Neural cell (in vitro differentiated cells): ENCODE data around the gene PDE8B. TPM values are rescaled to one million over a fixed set of nuclear protein-coding genes. Genes with fewer than 3 reads are reported as not detected.

Source experiments
- H2AFZ ChIP-seq: fragments of 200-600, 300-800 bp; sonication (generic), shearing (Covaris generic); 2 replicates; pipeline ENCODE4 v1.6.0; 2014; ENCODE audit warnings: low read depth, mild to moderate bottlenecking, antibody characterized with exemption, low read length, moderate library complexity
- H3F3A ChIP-seq: fragments of 200-600 bp; shearing (Covaris generic); 2 replicates; pipeline ENCODE4 v1.6.1; 2016; ENCODE audit warnings: mild to moderate bottlenecking, moderate library complexity, mixed read lengths, antibody characterized with exemption, low read length; ENCODE audit not compliant: insufficient read depth, poor library complexity, severe bottlenecking
- H3K27ac ChIP-seq: fragments of 200-600, 300-800 bp; sonication (generic), shearing (Covaris generic); 2 replicates; pipeline ENCODE4 v1.5.1; 2014; ENCODE audit warnings: mild to moderate bottlenecking, low read length, moderate library complexity
- H3K27me3 ChIP-seq: fragments of 300-800, 200-600 bp; sonication (generic), shearing (Covaris generic); 2 replicates; pipeline ENCODE4 v1.6.0; 2014; ENCODE audit warnings: mild to moderate bottlenecking, low read depth, low read length, moderate library complexity; ENCODE audit not compliant: insufficient read depth
- H3K36me3 ChIP-seq: fragments of 300-800, 200-600 bp; sonication (generic), shearing (Covaris generic); 2 replicates; pipeline ENCODE4 v1.5.1; 2014; ENCODE audit warnings: mild to moderate bottlenecking, antibody characterized with exemption, low read length, moderate library complexity; ENCODE audit not compliant: insufficient read depth
- H3K4me2 ChIP-seq: fragments of 300-800, 200-600 bp; sonication (generic), shearing (Covaris generic); 2 replicates; pipeline ENCODE4 v1.6.0; 2014; ENCODE audit warnings: mild to moderate bottlenecking, low read length
- H3K4me3 ChIP-seq: fragments of 300-800, 200-600 bp; sonication (generic), shearing (Covaris generic); 2 replicates; pipeline ENCODE4 v1.5.1; 2014; ENCODE audit warnings: mild to moderate bottlenecking, low read length, moderate library complexity
- H3K79me2 ChIP-seq: fragments of 200-600 bp; shearing (Covaris generic); replicated peaks from 2 replicates; pipeline ENCODE4 v1.6.0; 2014; ENCODE audit warnings: mild to moderate bottlenecking, low read length, moderate library complexity; ENCODE audit not compliant: insufficient read depth
- H3K9ac ChIP-seq: fragments of 300-800, 200-600 bp; sonication (generic), shearing (Covaris generic); 2 replicates; pipeline ENCODE4 v1.6.1; 2016; ENCODE audit warnings: mild to moderate bottlenecking, low read length, mixed read lengths
- H3K9me2 ChIP-seq: fragments of 200-600 bp; shearing (Covaris generic); 2 replicates; pipeline ENCODE4 v1.6.1; 2016; ENCODE audit warnings: mild to moderate bottlenecking, low read length, mixed read lengths; ENCODE audit not compliant: insufficient read depth
- H3K9me3 ChIP-seq: fragments of 200-600, 300-800 bp; sonication (generic), shearing (Covaris generic); 2 replicates; pipeline ENCODE4 v1.6.1; 2016; ENCODE audit warnings: mild to moderate bottlenecking, mixed run types, low read length, moderate library complexity, mixed read lengths
- H4K20me1 ChIP-seq: fragments of 200-600 bp; shearing (Covaris generic); 2 replicates; pipeline ENCODE4 v1.6.1; 2016; ENCODE audit warnings: mild to moderate bottlenecking, mixed run types; ENCODE audit not compliant: insufficient read depth
- CTCF ChIP-seq: fragments of 450-650 bp; IDR thresholded peaks from 2 replicates; pipeline ENCODE4 v1.5.1; 2014; ENCODE audit warnings: antibody characterized with exemption, mild to moderate bottlenecking, moderate library complexity; ENCODE audit not compliant: poor library complexity, severe bottlenecking
- EP300 ChIP-seq: fragments of 450-650 bp; conservative IDR thresholded peaks from 2 replicates; pipeline ENCODE4 v1.6.1; 2014; ENCODE audit warnings: antibody characterized with exemption, mild to moderate bottlenecking, moderate library complexity; ENCODE audit not compliant: poor library complexity, severe bottlenecking
- EZH2 ChIP-seq: fragments of 200-600, 300-800 bp; shearing (Covaris generic), sonication (generic); IDR thresholded peaks from 2 replicates; pipeline ENCODE4 v1.6.1; 2014; ENCODE audit warnings: antibody characterized with exemption, low read length, borderline replicate concordance, mild to moderate bottlenecking; ENCODE audit not compliant: insufficient read depth, poor library complexity, severe bottlenecking
- MXI1 ChIP-seq: fragments of 450-650 bp; conservative IDR thresholded peaks from 2 replicates; pipeline ENCODE4 v1.6.1; 2014; ENCODE audit warnings: antibody characterized with exemption, mild to moderate bottlenecking; ENCODE audit not compliant: poor library complexity, severe bottlenecking
- POLR2AphosphoS5 ChIP-seq: IDR thresholded peaks from 2 replicates; pipeline ENCODE4 v1.6.1; 2012
- RAD21 ChIP-seq: fragments of 450-650 bp; conservative IDR thresholded peaks from 2 replicates; pipeline ENCODE4 v1.6.1; 2014; ENCODE audit warnings: antibody characterized with exemption, mild to moderate bottlenecking, moderate library complexity
- SMC3 ChIP-seq: fragments of 450-650 bp; conservative IDR thresholded peaks from 2 replicates; pipeline ENCODE4 v1.6.1; 2014; ENCODE audit warnings: antibody characterized with exemption, mild to moderate bottlenecking, moderate library complexity; ENCODE audit not compliant: poor library complexity
- TAF1 ChIP-seq: IDR thresholded peaks from 2 replicates; pipeline ENCODE4 v1.6.1; 2012; ENCODE audit warnings: low read depth
- polyA plus RNA-seq: library from polyadenylated mRNA; depleted of rRNA; stranded (reverse); fragments of >200 nt; gene quantifications from 2 replicates; pipeline ENCODE4 v1.2.3, GENCODE V29; 2014
- TF ChIP-seq, protein P1 (sequence below): IDR thresholded peaks from 2 replicates; pipeline ENCODE4 v1.6.1; 2012; ENCODE audit warnings: borderline replicate concordance

The PDE8B gene
- polyA plus RNA-seq, 1 donor from 2014 or later = 0.22 TPM

DNA sequence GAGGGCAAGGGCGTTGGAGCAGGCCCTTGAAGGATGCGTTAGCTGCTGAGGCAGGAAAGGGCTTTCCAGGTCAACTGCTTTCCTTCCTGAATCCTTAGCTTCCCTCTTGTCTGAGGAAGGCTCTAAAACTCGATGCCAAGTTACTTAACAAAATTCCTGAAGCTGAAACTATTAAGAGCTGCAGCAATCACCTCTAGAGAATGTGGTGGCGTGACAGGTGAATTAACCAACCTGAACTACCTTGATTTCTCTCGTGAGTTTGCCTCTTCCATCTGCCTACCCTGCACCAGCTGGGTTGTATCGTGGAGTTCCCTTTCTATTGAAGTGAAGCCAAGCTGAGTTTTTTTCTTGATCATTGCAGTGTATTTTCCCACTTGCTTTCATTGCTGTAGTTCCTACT lies 96.1 kb downstream of the PDE8B start:
- H3F3A ChIP-seq = no peaks in the 10 kb centered on the region
- H3K36me3 ChIP-seq = no peaks in the 10 kb centered on the region
- H3K9ac ChIP-seq = no peak overlapping the region
- H4K20me1 ChIP-seq = no peaks in the 10 kb centered on the region
- no peaks in the 10 kb centered on the region for H3K79me2 ChIP-seq
- no peak overlapping the region for H3K4me3 ChIP-seq
- H3K9me3 ChIP-seq = no peaks in the 10 kb centered on the region
- H3K27ac ChIP-seq = no peak overlapping the region
- H3K9me2 ChIP-seq = no peaks in the 10 kb centered on the region
- H3K27me3 ChIP-seq = no peaks in the 10 kb centered on the region
- H2AFZ ChIP-seq = no peak overlapping the region
- TF ChIP-seq EZH2 (no peak), EP300 (no peak), RAD21 (no peak), CTCF (no peak), SMC3 (no peak), MXI1 (no peak), TAF1 (no peak), POLR2AphosphoS5 (no peak)
- TF ChIP-seq, protein P1, sequence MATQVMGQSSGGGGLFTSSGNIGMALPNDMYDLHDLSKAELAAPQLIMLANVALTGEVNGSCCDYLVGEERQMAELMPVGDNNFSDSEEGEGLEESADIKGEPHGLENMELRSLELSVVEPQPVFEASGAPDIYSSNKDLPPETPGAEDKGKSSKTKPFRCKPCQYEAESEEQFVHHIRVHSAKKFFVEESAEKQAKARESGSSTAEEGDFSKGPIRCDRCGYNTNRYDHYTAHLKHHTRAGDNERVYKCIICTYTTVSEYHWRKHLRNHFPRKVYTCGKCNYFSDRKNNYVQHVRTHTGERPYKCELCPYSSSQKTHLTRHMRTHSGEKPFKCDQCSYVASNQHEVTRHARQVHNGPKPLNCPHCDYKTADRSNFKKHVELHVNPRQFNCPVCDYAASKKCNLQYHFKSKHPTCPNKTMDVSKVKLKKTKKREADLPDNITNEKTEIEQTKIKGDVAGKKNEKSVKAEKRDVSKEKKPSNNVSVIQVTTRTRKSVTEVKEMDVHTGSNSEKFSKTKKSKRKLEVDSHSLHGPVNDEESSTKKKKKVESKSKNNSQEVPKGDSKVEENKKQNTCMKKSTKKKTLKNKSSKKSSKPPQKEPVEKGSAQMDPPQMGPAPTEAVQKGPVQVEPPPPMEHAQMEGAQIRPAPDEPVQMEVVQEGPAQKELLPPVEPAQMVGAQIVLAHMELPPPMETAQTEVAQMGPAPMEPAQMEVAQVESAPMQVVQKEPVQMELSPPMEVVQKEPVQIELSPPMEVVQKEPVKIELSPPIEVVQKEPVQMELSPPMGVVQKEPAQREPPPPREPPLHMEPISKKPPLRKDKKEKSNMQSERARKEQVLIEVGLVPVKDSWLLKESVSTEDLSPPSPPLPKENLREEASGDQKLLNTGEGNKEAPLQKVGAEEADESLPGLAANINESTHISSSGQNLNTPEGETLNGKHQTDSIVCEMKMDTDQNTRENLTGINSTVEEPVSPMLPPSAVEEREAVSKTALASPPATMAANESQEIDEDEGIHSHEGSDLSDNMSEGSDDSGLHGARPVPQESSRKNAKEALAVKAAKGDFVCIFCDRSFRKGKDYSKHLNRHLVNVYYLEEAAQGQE = no peak
- no peak overlapping the region for H3K4me2 ChIP-seq

GRCh38 chr5:77308154-77308960 lies 97.9 kb downstream of the PDE8B start:
- Histone ChIP-seq H2AFZ (no peak overlapping the region), H3K79me2 (no peaks in the 10 kb centered on the region), H3K36me3 (no peaks in the 10 kb centered on the region), H3K4me3 (no peak overlapping the region), H3K9me3 (no peaks in the 10 kb centered on the region), H3F3A (no peaks in the 10 kb centered on the region), H3K9ac (no peak overlapping the region), H3K4me2 (no peak overlapping the region), H3K9me2 (no peaks in the 10 kb centered on the region), H4K20me1 (no peaks in the 10 kb centered on the region), H3K27me3 (no peaks in the 10 kb centered on the region), H3K27ac (no peak overlapping the region)
- TF ChIP-seq RAD21 = no peak
- no peak for TF ChIP-seq CTCF
- no peak for TF ChIP-seq TAF1
- no peak for TF ChIP-seq POLR2AphosphoS5
- no peak for TF ChIP-seq MXI1
- no peak for TF ChIP-seq EZH2
- no peak for TF ChIP-seq EP300
- TF ChIP-seq SMC3 = no peak
- TF ChIP-seq, protein P1 = no peak
